Right atrium auricular region (tissue), 2 donors: Measurements from ENCODE around the gene PPARGC1A. TPM values are rescaled to one million over a fixed set of nuclear protein-coding genes. Genes with fewer than 3 reads are reported as not detected.

Source experiments
- DNase-seq: peaks from one replicate; pipeline ENCODE4 v3.0.0-alpha.2; 2019; ENCODE audit warnings: low spot score
- H3K27ac ChIP-seq, 2 donors: fragments of 200-600 bp; sonication (generic); 1 replicate in 1 of 2; 2 replicates in 1 of 2; pipeline ENCODE4 v1.5.1; 2016 to 2019
- H3K27me3 ChIP-seq, 2 donors: fragments of 200-600 bp; sonication (generic); one replicate each; pipeline versions ENCODE4 v1.5.1 to v1.6.0; 2017 to 2019
- H3K36me3 ChIP-seq: fragments of 200-600 bp; sonication (generic); one replicate; pipeline ENCODE4 v1.5.1; 2016
- H3K4me1 ChIP-seq, 2 donors: fragments of 200-600 bp; sonication (generic); one replicate each; pipeline versions ENCODE4 v1.5.1 to v1.6.0; 2017 to 2019
- H3K4me3 ChIP-seq, 2 donors: fragments of 200-600 bp; sonication (generic); 1 replicate in 1 of 2; 2 replicates in 1 of 2; pipeline ENCODE4 v1.5.1; 2017 to 2019; ENCODE audit warnings: mild to moderate bottlenecking in 1 of 2, moderate library complexity in 1 of 2
- H3K9me3 ChIP-seq, 2 donors: fragments of 200-600 bp; sonication (generic); one replicate each; pipeline ENCODE4 v1.5.1; 2019
- CTCF ChIP-seq, 2 donors: fragments of 200-600 bp; sonication (generic); IDR thresholded peaks; one replicate each; pipeline ENCODE4 v1.5.1; 2019; ENCODE audit warnings: antibody characterized with exemption in 2 of 2
- total RNA-seq, 2 donors: library from RNA; depleted of rRNA; stranded (reverse); fragments of >200 nt; gene quantifications; one replicate each; pipeline ENCODE4 v1.1.0, GENCODE V29; 2016

PPARGC1A gene
- total RNA-seq, 2 donors from 2014 or later, result 41.6 to 72.3 TPM

DNA sequence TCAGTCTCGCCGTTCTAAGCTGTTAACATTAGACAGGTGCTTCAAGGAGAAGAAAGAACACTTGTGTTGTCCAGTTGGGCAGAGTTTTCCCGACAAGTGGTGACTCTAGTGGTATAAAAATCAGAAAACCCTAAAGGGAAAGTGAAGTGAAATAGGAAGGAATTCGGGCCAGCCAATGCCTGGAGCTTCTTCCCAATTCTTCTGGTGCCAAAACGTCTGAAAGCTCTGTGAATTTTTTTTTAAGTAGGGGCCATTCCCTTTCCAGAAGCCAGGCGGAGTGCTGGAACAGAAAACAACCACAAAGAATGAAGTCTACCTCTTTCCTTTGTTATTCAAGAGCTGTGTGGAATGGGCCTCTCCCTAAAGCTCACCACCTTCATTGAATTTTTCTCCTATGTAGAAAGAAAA is 43.1 kb upstream of the PPARGC1A start:
- Histone ChIP-seq H3K4me3 (no peak overlapping the region), H3K9me3 (no peaks in the 10 kb centered on the region), H3K27ac (peak overlapping the region; percentile 77 to 86), H3K27me3 (no peaks in the 10 kb centered on the region), H3K36me3 (no peaks in the 10 kb centered on the region), H3K4me1 (peaks cover 0 to 36% of the 10 kb centered on the region in 2 donors)
- peak in 1 of 2 donors; percentile 61 for TF ChIP-seq CTCF (IDR thresholded peaks at IDR 0.05)
- no peak for DNase-seq

- no peak for TF ChIP-seq CTCF (IDR thresholded peaks at IDR 0.05)
- Histone ChIP-seq H3K4me1 (peaks cover 0 to 36% of the 10 kb centered on the region in 2 donors), H3K9me3 (no peaks in the 10 kb centered on the region)
Measured at GRCh38 chr4:23932186-23932585, 42.3 kb upstream of the PPARGC1A start.

DNA sequence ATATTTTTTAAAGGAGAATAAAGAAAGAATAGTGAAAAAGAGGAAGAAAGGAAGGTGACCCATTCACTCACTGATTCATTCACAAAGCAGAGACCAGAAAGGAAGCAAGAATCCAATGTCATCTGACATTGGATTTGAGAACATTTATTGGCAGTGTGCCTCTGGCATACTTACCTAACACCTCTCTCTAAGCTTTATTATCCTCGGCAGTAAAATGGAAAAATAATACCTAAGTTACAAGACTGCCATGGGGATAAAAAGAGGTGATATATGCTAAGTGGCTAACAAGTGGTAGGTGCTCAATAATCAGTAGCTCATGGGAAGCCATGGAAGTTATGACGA is 41.6 kb upstream of the PPARGC1A start:
- peaks cover 0 to 36% of the 10 kb centered on the region in 2 donors for H3K4me1 ChIP-seq
- H3K27me3 ChIP-seq, result no peaks in the 10 kb centered on the region
- H3K36me3 ChIP-seq, result no peaks in the 10 kb centered on the region
- no peak for DNase-seq
- H3K9me3 ChIP-seq, result no peaks in the 10 kb centered on the region
- TF ChIP-seq CTCF (IDR thresholded peaks at IDR 0.05), result no peak
- no peak overlapping the region for H3K4me3 ChIP-seq
- peak overlapping the region; percentile 77 to 86 for H3K27ac ChIP-seq

More at GRCh38 chr4:23932186-23932585, 42.3 kb upstream of the PPARGC1A start:
- H3K27me3 ChIP-seq, result no peaks in the 10 kb centered on the region
- H3K36me3 ChIP-seq, result no peaks in the 10 kb centered on the region
- peak overlapping the region; percentile 77 to 86 for H3K27ac ChIP-seq
- no peak for DNase-seq
- no peak overlapping the region for H3K4me3 ChIP-seq

DNA sequence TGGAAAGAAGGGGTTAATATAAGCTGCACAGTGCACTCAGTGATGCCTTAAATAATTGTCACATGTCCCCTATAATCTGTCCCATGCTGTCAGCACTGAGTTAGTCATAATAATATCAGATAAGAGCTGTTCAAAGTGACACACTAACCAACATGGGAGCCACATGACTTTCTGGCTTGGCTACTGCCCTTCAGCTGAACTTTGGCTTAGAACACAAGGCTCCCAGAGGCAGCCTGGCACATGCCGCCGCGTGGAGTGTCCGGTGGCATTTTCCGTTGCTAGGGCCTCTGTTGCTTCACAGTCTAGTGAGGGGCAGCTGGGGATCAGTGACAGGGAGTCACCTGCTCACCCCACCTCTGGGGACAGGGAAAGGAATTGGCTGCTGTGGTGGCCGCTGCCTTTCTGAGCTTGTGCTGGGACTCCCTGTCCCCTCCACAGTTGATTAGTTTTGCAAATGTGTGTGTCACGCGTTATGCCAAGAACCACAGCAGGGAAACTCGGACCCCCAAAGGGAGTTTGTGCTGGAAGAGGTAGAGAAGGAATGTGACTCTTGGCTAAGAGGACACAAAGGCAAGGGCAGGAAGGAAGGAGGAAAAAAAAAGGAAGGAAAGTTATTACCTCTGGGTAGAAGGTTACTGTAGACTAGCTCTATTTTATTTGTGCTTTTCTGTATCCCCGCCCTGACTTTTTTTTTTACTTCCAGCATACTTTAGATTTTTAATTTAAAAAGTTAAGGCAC is 41.1 kb upstream of the PPARGC1A start:
- no peaks in the 10 kb centered on the region for H3K27me3 ChIP-seq
- H3K36me3 ChIP-seq, result no peaks in the 10 kb centered on the region
- no peak for TF ChIP-seq CTCF (IDR thresholded peaks at IDR 0.05)
- peak; percentile 91 for DNase-seq
- H3K9me3 ChIP-seq, result no peaks in the 10 kb centered on the region
- no peak overlapping the region for H3K4me3 ChIP-seq
- peaks cover 0 to 36% of the 10 kb centered on the region in 2 donors for H3K4me1 ChIP-seq
- peak overlapping the region; percentile 77 to 86 for H3K27ac ChIP-seq

DNA sequence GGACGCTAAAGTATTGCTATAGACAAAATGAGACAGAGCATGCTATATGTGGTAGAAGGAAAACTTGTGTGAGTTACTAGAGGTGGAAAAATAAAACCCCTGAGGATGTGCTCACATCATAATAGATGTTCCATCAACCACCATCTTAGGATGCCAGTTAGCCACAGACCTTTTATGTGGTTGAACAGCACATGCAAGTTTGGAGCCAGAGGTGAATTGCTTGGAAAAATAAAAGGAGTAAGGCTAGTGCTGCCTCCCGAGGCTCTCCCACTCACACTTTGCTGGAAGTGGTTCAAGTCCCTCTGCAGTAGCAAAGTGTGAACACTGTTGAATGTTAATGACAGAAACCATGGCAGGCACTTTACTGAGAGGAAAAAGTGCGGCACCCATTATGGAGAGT is 39.4 kb upstream of the PPARGC1A start:
- no peaks in the 10 kb centered on the region for H3K36me3 ChIP-seq
- peaks cover 0 to 30% of the 10 kb centered on the region in 2 donors for H3K4me1 ChIP-seq
- no peak for DNase-seq
- H3K27me3 ChIP-seq, result no peaks in the 10 kb centered on the region
- no peaks in the 10 kb centered on the region for H3K9me3 ChIP-seq
- H3K4me3 ChIP-seq, result no peak overlapping the region
- TF ChIP-seq CTCF (IDR thresholded peaks at IDR 0.05), result no peak
- peak overlapping the region; percentile 77 to 86 for H3K27ac ChIP-seq

- H3K4me1 ChIP-seq, result peaks cover 0 to 2% of the 10 kb centered on the region in 2 donors
Measured at GRCh38 chr4:23924556-23924955, 34.7 kb upstream of the PPARGC1A start.

More at GRCh38 chr4:23924556-23924955, 34.7 kb upstream of the PPARGC1A start:
- Histone ChIP-seq H3K9me3 (no peaks in the 10 kb centered on the region), H3K36me3 (no peaks in the 10 kb centered on the region), H3K4me3 (no peak overlapping the region), H3K27ac (no peak overlapping the region), H3K27me3 (no peaks in the 10 kb centered on the region)
- TF ChIP-seq CTCF (IDR thresholded peaks at IDR 0.05), result no peak
- DNase-seq, result no peak
